GM12892 (cell line): ENCODE data around the gene ZNRF2.

ENCODE experiments used
- POLR2AphosphoS5 ChIP-seq: IDR thresholded peaks from 2 replicates; pipeline ENCODE4 v1.6.1; 2011; ENCODE audit warnings: low read depth, low read length, control low read depth
- TAF1 ChIP-seq: IDR thresholded peaks from 2 replicates; pipeline ENCODE4 v1.6.1; 2011; ENCODE audit warnings: low read depth, mild to moderate bottlenecking, control low read depth, low read length, borderline replicate concordance

- TF ChIP-seq POLR2AphosphoS5: no peak
- 0 out of 2 replicates have a peak, but pooled peaks have one; percentile 21 for TF ChIP-seq TAF1
Measured at GRCh38 chr7:30278849-30279652, 5.3 kb upstream of the ZNRF2 start.
